Activated naive CD8-positive, alpha-beta T cell (primary cell): ENCODE results near the gene CRHR1.
"Not testable (repeated sequence)": the region's sequence is repeated elsewhere in the genome, so short reads cannot be mapped to it uniquely, and the experiment has no call there.

ENCODE experiments used
- H3K27ac Mint-ChIP-seq: one replicate; pipeline ENCODE4 v1.8.0; 2021; ENCODE audit warnings: mixed read lengths
- H3K27me3 Mint-ChIP-seq: one replicate; pipeline ENCODE4 v1.8.0; 2021; ENCODE audit warnings: mixed read lengths
- H3K36me3 Mint-ChIP-seq: one replicate; pipeline ENCODE4 v1.8.0; 2021; ENCODE audit warnings: mixed read lengths
- H3K4me1 Mint-ChIP-seq: one replicate; pipeline ENCODE4 v1.8.0; 2021; ENCODE audit warnings: low read depth, mixed read lengths
- H3K4me3 Mint-ChIP-seq: one replicate; pipeline ENCODE4 v1.8.0; 2021; ENCODE audit warnings: mild to moderate bottlenecking, mixed read lengths
- H3K9me3 Mint-ChIP-seq: one replicate; pipeline ENCODE4 v1.8.0; 2021; ENCODE audit warnings: low read depth, mixed read lengths

Gene CRHR1

GRCh38 chr17:45784293-45784740, at the start of gene CRHR1:
Gene CRHR1 (plus strand): TSS chr17:45784320. CDS start chr17:45784545, 225 bp downstream.
- Mint-ChIP-seq H3K4me1 (peaks cover 7% of the 10 kb centered on the region), H3K36me3 (no peaks in the 10 kb centered on the region), H3K27ac (no peak within 1 kb of the TSS), H3K27me3 (peaks cover 42% of the 10 kb centered on the region), H3K9me3 (no peaks in the 10 kb centered on the region), H3K4me3 (peak within 1 kb of the TSS; percentile 85)

DNA sequence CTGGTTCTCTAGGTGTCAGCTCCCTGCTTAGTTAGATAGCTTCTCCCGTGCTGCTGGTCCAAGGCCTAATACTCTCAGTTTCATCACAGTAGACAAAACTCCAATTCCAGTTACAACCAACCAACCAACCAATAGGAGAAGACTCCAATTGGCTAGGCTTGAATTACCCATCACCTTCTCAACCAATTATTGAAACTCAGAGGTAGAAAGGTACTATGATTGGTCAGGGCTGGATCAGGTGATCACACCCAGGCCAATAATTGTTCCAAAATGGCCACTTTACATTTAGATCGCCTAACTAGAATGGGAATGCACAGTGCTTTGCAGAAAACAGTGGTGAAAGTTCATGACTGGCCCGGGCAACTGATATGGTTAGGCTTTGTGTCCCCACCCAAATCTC, 49.5 kb upstream of the CRHR1 start:
- Mint-ChIP-seq H3K36me3 (peaks cover 11% of the 10 kb centered on the region), H3K9me3 (peaks cover 16% of the 10 kb centered on the region), H3K27me3 (peaks cover 5% of the 10 kb centered on the region), H3K4me3 (no peak overlapping the region), H3K4me1 (no peaks in the 10 kb centered on the region), H3K27ac (no peak overlapping the region)

DNA sequence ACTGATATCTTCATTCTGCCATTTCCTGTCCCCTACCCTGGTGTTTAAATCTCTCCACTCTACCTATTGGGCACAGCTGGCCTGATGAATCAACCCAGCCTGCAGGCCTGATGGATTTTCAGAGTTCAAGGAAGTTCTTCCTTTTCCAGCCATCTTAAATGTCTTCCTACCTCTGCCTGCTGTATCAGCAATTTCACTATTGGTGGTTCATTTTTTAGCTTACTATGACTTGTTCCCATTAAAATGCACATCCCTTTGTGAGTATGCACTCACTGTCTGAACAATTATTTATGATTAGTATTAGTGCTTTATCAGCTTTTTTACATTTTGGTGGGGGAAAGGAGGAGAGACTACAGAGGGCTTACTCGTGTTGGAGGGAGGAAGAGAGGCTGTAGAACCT, 48.6 kb upstream of the CRHR1 start:
- H3K36me3 Mint-ChIP-seq, result peaks cover 11% of the 10 kb centered on the region
- peaks cover 5% of the 10 kb centered on the region for H3K27me3 Mint-ChIP-seq
- H3K9me3 Mint-ChIP-seq, result peaks cover 12% of the 10 kb centered on the region
- no peaks in the 10 kb centered on the region for H3K4me1 Mint-ChIP-seq
- no peak overlapping the region for H3K4me3 Mint-ChIP-seq
- no peak overlapping the region for H3K27ac Mint-ChIP-seq

GRCh38 chr17:45739786-45740185, 44.3 kb upstream of the CRHR1 start:
- Mint-ChIP-seq H3K27me3 (peaks cover 14% of the 10 kb centered on the region), H3K36me3 (no peaks in the 10 kb centered on the region), H3K4me3 (no peak overlapping the region), H3K9me3 (no peaks in the 10 kb centered on the region), H3K27ac (no peak overlapping the region), H3K4me1 (no peaks in the 10 kb centered on the region)

DNA sequence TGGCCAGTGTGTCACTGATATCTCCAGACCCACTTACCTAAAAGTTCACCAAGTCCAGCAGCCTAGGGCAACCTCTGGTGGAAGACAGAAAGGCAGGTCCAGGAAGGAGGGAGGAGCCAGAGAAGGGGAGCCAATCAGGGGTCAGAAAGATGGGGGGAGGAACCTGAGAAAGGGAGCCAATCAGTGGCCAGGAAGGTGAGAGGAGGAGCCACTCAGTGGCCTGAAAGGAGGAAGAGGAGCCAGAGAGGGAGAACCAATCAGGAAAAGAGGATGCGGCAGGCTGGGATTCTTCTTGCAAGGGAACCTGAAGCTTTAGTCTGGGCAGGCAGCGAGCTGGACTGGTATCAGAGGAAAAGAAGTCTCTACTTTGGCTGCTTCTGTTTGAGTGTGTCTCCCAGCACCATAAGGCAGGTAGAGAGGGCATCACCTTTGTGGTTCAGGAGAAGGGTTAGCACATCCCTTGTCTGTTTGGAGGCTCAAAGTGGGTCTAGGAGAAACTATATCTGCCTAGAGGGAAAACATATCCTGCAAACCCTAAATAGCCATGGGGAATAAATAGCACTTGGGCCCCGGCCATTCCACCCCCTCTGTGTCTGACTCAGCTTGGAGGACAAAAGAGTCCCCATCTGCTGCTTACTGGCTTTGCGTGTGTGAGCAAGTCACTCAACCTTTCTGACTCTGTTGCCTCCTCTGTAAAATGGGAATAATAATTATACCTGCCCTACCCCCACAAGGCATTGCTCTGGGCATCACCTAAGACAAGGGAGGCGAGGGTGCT, 43.4 kb upstream of the CRHR1 start:
- Mint-ChIP-seq H3K27me3 (peaks cover 13% of the 10 kb centered on the region), H3K9me3 (no peaks in the 10 kb centered on the region), H3K4me3 (no peak overlapping the region), H3K4me1 (no peaks in the 10 kb centered on the region), H3K36me3 (no peaks in the 10 kb centered on the region), H3K27ac (no peak overlapping the region)

DNA sequence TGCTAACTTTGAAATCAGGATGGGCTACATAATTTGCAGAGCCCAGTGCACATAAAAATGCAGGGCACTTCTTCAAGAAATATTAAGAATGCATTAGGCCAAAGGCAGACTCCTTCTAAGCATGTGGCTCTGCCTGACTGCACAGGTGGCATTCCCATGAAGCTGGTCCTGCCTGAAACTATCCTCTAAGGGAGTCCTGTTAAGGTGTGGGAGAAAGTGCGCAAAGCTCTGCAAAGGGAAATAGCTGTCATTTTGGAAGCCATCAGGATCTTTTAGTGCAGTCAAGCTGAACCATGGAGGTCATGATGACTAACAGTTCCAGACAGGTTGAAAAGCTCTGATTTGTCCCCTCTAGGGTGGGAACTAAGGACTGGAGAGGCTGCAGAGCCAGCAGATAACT, 41.9 kb upstream of the CRHR1 start:
- no peaks in the 10 kb centered on the region for H3K36me3 Mint-ChIP-seq
- no peak overlapping the region for H3K27ac Mint-ChIP-seq
- H3K4me3 Mint-ChIP-seq, result no peak overlapping the region
- no peaks in the 10 kb centered on the region for H3K4me1 Mint-ChIP-seq
- no peaks in the 10 kb centered on the region for H3K9me3 Mint-ChIP-seq
- H3K27me3 Mint-ChIP-seq, result peaks cover 11% of the 10 kb centered on the region

DNA sequence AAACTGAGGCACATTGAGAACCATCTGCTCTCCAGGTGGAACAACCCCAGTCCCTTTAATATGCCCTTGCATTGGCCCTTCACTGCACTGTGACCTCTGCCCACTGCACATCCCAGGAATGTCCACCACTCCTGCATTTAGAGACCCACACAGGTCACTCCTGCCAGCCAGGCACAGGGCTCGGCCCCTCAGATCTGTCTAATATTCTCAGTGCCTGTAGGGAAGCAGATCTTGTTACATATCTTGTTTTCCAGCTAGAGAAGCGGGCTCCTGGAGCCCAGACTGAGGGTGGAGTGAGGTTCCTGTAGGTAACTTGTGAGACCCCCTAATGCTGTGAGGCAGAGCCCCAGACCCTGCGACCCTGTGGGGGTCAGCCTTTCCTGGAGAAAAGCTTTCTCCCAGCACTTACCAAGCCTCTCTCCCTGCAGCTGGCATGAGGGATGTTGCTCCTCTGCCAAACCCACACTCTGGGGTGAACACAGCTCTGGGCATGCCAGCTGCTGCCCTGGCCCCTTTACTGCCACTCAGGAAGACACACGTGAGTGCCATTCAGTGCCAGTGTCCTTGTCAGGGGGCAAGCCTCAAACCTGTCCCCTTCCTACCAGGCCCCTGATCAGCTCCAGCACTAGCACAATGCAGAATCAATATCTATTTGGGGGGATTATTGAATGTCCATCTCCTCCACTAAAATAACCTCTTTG, 40.3 kb upstream of the CRHR1 start:
- H3K27me3 Mint-ChIP-seq, result peaks cover 11% of the 10 kb centered on the region
- no peak overlapping the region for H3K4me3 Mint-ChIP-seq
- H3K27ac Mint-ChIP-seq, result no peak overlapping the region

DNA sequence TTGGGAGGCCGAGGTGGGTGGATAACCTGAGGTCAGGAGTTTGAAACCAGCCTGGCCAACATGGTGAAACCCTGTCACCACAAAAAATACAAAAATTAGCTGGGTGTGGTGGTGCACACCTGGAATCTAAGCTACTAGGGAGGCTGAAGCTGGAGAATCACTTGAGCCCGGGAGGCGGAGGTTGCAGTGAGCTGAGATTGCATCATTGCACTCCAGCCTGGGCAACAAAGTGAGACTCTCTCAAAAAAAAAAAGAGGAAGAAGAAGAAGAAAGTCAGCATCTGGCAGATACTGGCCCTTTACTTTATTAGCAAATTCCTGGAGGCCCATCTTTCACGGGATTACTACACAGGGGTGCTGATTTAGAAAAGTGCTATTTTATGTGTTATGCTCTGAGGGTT, 39.3 kb upstream of the CRHR1 start:
- not testable (repeated sequence) for H3K36me3 Mint-ChIP-seq, H3K27ac Mint-ChIP-seq, H3K4me1 Mint-ChIP-seq, H3K4me3 Mint-ChIP-seq, H3K9me3 Mint-ChIP-seq
- H3K27me3 Mint-ChIP-seq, result peaks cover 14% of the 10 kb centered on the region

More for the DNA sequence above, 40.3 kb upstream of the CRHR1 start:
- no peaks in the 10 kb centered on the region for H3K36me3 Mint-ChIP-seq
- H3K9me3 Mint-ChIP-seq, result no peaks in the 10 kb centered on the region
- H3K4me1 Mint-ChIP-seq, result no peaks in the 10 kb centered on the region

DNA sequence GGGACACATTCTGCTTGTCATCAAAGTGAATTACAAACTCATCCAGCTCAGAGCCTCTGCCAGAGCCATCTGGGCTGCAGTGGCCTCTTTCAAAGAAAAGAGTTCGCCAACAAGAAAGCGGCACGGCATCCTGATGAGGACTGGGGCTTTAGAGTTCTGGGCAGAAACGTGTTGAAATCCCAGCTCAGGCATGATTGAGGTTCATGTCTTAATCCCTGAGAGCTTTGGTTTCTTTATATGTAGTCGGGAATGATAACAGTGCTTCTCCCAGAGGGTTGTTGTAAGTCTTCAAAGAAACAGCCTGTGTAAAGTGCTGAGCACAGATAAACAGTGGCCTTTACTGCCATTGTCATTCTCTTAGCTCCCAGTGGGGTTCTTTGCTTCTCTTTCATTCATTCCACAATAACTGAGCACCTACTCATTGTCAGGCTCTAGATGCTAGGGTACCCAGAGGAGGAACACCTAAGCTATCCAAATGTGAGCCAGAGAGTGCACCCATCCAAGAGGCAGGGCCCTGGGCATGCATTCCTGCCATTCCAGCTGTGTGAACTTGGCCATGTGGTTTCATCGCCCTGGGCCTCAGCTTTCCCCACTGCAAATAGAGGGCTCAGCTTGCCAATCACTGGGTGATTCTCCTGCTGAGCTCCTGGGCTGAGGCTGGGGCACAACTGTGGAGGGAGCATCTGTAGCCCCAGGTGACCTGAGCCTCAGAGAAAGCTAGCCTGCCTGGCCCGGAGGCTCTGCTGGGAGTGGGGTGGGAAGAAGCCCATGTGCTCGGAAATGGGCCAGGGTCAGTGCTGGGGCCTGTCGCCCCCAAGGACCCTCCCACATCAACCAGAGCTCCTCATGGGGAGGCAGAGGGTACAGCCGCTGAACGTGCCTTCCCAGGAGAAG, 38.3 kb upstream of the CRHR1 start:
- peaks cover 15% of the 10 kb centered on the region for H3K27me3 Mint-ChIP-seq
- H3K4me1 Mint-ChIP-seq, result no peaks in the 10 kb centered on the region
- H3K36me3 Mint-ChIP-seq, result no peaks in the 10 kb centered on the region
- no peak overlapping the region for H3K4me3 Mint-ChIP-seq
- H3K9me3 Mint-ChIP-seq, result no peaks in the 10 kb centered on the region
- no peak overlapping the region for H3K27ac Mint-ChIP-seq

DNA sequence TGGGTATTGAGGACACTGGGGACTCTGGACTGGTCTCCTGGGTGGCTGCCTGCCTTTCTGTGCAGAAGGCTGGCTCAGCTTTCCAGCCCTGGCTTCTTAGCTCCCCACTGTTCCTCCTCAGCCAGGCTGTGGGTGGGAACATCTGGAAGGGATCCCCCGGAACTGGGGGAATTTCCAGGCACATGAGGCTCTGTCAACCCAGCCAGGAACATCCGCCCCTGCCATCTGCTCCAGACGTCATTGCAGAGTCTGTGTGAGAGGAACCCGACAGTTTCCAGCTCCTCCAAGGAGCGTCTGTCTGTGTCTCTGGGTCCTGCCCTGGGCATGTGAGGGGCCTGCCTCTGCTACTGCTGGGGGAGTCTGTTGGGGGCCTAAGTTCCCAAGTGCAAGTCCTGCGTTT, 36.2 kb upstream of the CRHR1 start:
- H3K27me3 Mint-ChIP-seq, result peaks cover 11% of the 10 kb centered on the region
- no peak overlapping the region for H3K4me3 Mint-ChIP-seq
- H3K27ac Mint-ChIP-seq, result no peak overlapping the region
- no peaks in the 10 kb centered on the region for H3K4me1 Mint-ChIP-seq
- no peaks in the 10 kb centered on the region for H3K36me3 Mint-ChIP-seq
- H3K9me3 Mint-ChIP-seq, result no peaks in the 10 kb centered on the region

DNA sequence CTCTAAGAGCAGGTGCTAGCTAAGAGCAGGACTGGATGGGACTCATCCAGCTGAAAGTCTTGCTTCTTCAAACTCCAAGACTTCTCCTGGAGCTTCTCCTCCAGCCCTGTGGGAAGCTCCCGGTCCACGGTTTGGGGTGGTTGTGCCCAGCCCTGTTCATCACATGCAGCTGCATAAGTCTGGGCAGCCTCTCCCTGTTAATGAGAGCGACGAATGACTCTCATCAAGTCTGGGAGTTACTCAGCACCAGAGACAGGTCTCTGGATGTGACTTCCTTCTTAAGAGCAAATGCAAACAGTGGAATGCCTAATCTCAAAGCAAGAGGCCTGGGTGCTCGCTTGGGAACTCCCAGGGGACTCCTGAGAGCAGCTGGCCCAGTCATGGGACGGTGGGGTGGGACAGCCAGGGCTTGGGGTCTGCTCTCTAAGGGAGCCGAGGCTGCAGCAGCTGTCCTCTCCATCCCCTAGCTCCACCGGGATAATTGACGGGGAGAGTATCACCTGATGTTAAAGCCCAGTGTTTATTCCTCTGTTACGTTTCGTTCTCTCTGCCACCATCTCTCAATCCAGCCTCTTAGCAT, 35.3 kb upstream of the CRHR1 start:
- H3K4me1 Mint-ChIP-seq, result no peaks in the 10 kb centered on the region
- H3K27me3 Mint-ChIP-seq, result peaks cover 6% of the 10 kb centered on the region
- H3K36me3 Mint-ChIP-seq, result no peaks in the 10 kb centered on the region
- H3K4me3 Mint-ChIP-seq, result no peak overlapping the region
- no peaks in the 10 kb centered on the region for H3K9me3 Mint-ChIP-seq
- H3K27ac Mint-ChIP-seq, result no peak overlapping the region

GRCh38 chr17:45749831-45750335, 34.2 kb upstream of the CRHR1 start:
- Mint-ChIP-seq H3K27ac (no peak overlapping the region), H3K4me1 (no peaks in the 10 kb centered on the region), H3K27me3 (peaks cover 6% of the 10 kb centered on the region), H3K9me3 (no peaks in the 10 kb centered on the region), H3K4me3 (no peak overlapping the region), H3K36me3 (no peaks in the 10 kb centered on the region)

- Mint-ChIP-seq H3K9me3 (no peaks in the 10 kb centered on the region), H3K27me3 (peaks cover 4% of the 10 kb centered on the region), H3K4me1 (no peaks in the 10 kb centered on the region), H3K36me3 (no peaks in the 10 kb centered on the region), H3K4me3 (no peak overlapping the region), H3K27ac (no peak overlapping the region)
Observed at GRCh38 chr17:45750779-45751440, 33.2 kb upstream of the CRHR1 start.

DNA sequence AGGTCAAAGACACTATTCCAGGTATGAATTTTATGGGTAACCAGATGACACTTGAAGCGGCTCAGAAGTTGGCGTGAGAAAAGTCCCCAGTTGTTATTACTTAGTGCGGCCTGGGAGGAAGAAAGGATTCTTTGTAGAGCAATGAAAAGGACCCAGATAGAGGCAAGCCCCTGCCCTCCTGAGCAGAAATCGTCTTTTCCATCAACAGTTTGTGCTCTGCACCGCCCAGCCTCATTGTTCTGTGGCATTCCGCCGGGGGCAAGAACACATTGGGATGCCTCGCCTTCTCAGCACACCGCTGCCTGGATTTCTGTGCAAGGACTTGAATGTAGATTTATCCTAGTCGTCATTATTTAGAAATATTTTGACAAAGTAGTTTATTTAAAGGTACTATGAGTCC, 32.7 kb upstream of the CRHR1 start:
- Mint-ChIP-seq H3K36me3 (no peaks in the 10 kb centered on the region), H3K4me3 (no peak overlapping the region), H3K9me3 (no peaks in the 10 kb centered on the region), H3K27me3 (peaks cover 4% of the 10 kb centered on the region), H3K4me1 (no peaks in the 10 kb centered on the region), H3K27ac (no peak overlapping the region)
